IMR-90 (cell line): Measurements from ENCODE around the gene PSENEN. TPM values are rescaled to one million over a fixed set of nuclear protein-coding genes. Genes with fewer than 3 reads are reported as not detected.

Source experiments
- ATAC-seq: fragments of 200-7000 bp; cut with Tn5 transposase; 2 replicates; pipeline ENCODE4 v1.9.1; 2020; ENCODE audit warnings: low read depth, mild to moderate bottlenecking, moderate library complexity
- BruUV-seq: library from RNA; stranded (reverse); fragments of 400-500 nt; replicated peaks from 2 replicates; lab custom pipeline; 2021; lab: Mats Ljungman, UMichigan
- CTCF ChIA-PET: fragments of 300-600 bp; formaldehyde crosslinking; extraction: SDS; loops from one replicate; lab custom pipeline; 2021; ENCODE audit warnings: antibody characterized with exemption; lab: Yijun Ruan, JAX
- POLR2A ChIA-PET: fragments of 300-600 bp; sonication (Branson Sonifier 250); formaldehyde crosslinking; loops from one replicate; lab custom pipeline; 2022; ENCODE audit warnings: antibody characterized with exemption; ENCODE audit not compliant: unreplicated experiment; lab: Charles Lee
- DNase-seq: peaks from one replicate; pipeline ENCODE4 v3.0.0; 2013
- H2AFZ ChIP-seq: replicated peaks from 2 replicates; pipeline ENCODE3; 2013; ENCODE audit warnings: low read length, mild to moderate bottlenecking; ENCODE audit not compliant: poor library complexity
- H2AK5ac ChIP-seq: 2 replicates; pipeline ENCODE4 v1.6.1; 2013; ENCODE audit warnings: low read depth, low read length, inconsistent platforms
- H2AK9ac ChIP-seq: replicated peaks from 2 replicates; pipeline ENCODE3; 2013; ENCODE audit warnings: mild to moderate bottlenecking, low read depth, low read length, moderate library complexity; ENCODE audit not compliant: poor library complexity
- H2BK120ac ChIP-seq: 2 replicates; pipeline ENCODE4 v1.6.1; 2013; ENCODE audit warnings: low read depth, low read length, inconsistent platforms
- H2BK15ac ChIP-seq: 3 replicates; pipeline ENCODE4 v1.6.1; 2013; ENCODE audit warnings: low read depth, low read length, inconsistent platforms
- H2BK20ac ChIP-seq: 2 replicates; pipeline ENCODE4 v1.6.1; 2013; ENCODE audit warnings: low read depth, mild to moderate bottlenecking, inconsistent platforms, low read length, moderate library complexity
- H2BK5ac ChIP-seq: 2 replicates; pipeline ENCODE4 v1.6.1; 2013; ENCODE audit warnings: mild to moderate bottlenecking, low read depth, low read length, inconsistent platforms; ENCODE audit not compliant: poor library complexity, severe bottlenecking
- H3K14ac ChIP-seq: replicated peaks from 2 replicates; pipeline ENCODE4 v1.6.1; 2013; ENCODE audit warnings: low read depth, low read length, inconsistent platforms
- H3K18ac ChIP-seq: 2 replicates; pipeline ENCODE4 v1.6.1; 2013; ENCODE audit warnings: low read depth, low read length, control low read depth
- H3K23ac ChIP-seq: 2 replicates; pipeline ENCODE4 v1.6.1; 2013; ENCODE audit warnings: low read depth, low read length, inconsistent platforms
- H3K27ac ChIP-seq: 2 replicates; pipeline ENCODE4 v1.5.1; 2013; ENCODE audit warnings: mild to moderate bottlenecking, control low read depth, low read length; ENCODE audit not compliant: insufficient read depth
- H3K27me3 ChIP-seq: 2 replicates; pipeline ENCODE4 v1.6.1; 2013; ENCODE audit warnings: low read length; ENCODE audit not compliant: control insufficient read depth, insufficient read depth
- H3K36me3 ChIP-seq: 2 replicates; pipeline ENCODE4 v1.6.1; 2013; ENCODE audit warnings: low read length, mixed read lengths; ENCODE audit not compliant: control insufficient read depth, insufficient read depth
- H3K4ac ChIP-seq: 2 replicates; pipeline ENCODE4 v1.6.1; 2013; ENCODE audit warnings: low read depth, low read length, inconsistent platforms
- H3K4me1 ChIP-seq: 2 replicates; pipeline ENCODE4 v1.6.1; 2013; ENCODE audit warnings: low read length, mixed read lengths; ENCODE audit not compliant: control insufficient read depth, insufficient read depth
- H3K4me2 ChIP-seq: 2 replicates; pipeline ENCODE4 v1.6.1; 2013; ENCODE audit warnings: low read depth, mild to moderate bottlenecking, control low read depth, low read length, moderate library complexity
- H3K4me3 ChIP-seq: 2 replicates; pipeline ENCODE4 v1.5.1; 2013; ENCODE audit warnings: low read depth, mild to moderate bottlenecking, control low read depth, low read length, moderate library complexity; ENCODE audit not compliant: insufficient read depth
- H3K56ac ChIP-seq: 2 replicates; pipeline ENCODE4 v1.6.1; 2013; ENCODE audit warnings: low read length, inconsistent platforms; ENCODE audit not compliant: insufficient read depth; ENCODE audit errors: extremely low read depth
- H3K79me1 ChIP-seq, 2 experiments: 2 replicates each; pipeline ENCODE4 v1.6.1; 2013; ENCODE audit warnings: low read length in 2 of 2, inconsistent platforms in 1 of 2, low read depth in 1 of 2
- H3K9ac ChIP-seq: 2 replicates; pipeline ENCODE4 v1.6.1; 2013; ENCODE audit warnings: low read depth, low read length, control low read depth
- H3K9me1 ChIP-seq: 2 replicates; pipeline ENCODE4 v1.6.1; 2013; ENCODE audit warnings: low read length, inconsistent platforms; ENCODE audit not compliant: insufficient read depth
- H3K9me3 ChIP-seq: 2 replicates; pipeline ENCODE4 v1.6.1; 2013; ENCODE audit warnings: low read length; ENCODE audit not compliant: control insufficient read depth, insufficient read depth
- H4K20me1 ChIP-seq: 2 replicates; pipeline ENCODE4 v1.6.1; 2013; ENCODE audit warnings: low read length, inconsistent platforms; ENCODE audit not compliant: insufficient read depth
- H4K5ac ChIP-seq: 2 replicates; pipeline ENCODE4 v1.6.1; 2013; ENCODE audit warnings: mild to moderate bottlenecking, low read depth, low read length, control low read depth
- H4K8ac ChIP-seq, 2 experiments: 2 replicates each; pipeline ENCODE4 v1.6.1; 2013; ENCODE audit warnings: low read depth in 2 of 2, low read length in 2 of 2, control low read depth in 1 of 2, inconsistent platforms in 1 of 2
- H4K91ac ChIP-seq: 2 replicates; pipeline ENCODE4 v1.6.1; 2013; ENCODE audit warnings: low read depth, low read length, inconsistent platforms; ENCODE audit not compliant: insufficient read depth
- BHLHE40 ChIP-seq: fragments of 150-350 bp; IDR thresholded peaks from 2 replicates; pipeline ENCODE4 v1.6.1; 2016; ENCODE audit warnings: mild to moderate bottlenecking, low read depth, low read length
- CEBPB ChIP-seq: IDR thresholded peaks from 2 replicates; pipeline ENCODE4 v1.6.1; 2012; ENCODE audit warnings: low read depth, low read length, improper control_type of control experiment
- CHD1 ChIP-seq: IDR thresholded peaks from 2 replicates; pipeline ENCODE4 v1.6.1; 2012; ENCODE audit warnings: low read depth, low read length, improper control_type of control experiment
- FOS ChIP-seq: fragments of 150-350 bp; IDR thresholded peaks from 2 replicates; pipeline ENCODE4 v1.6.1; 2016; ENCODE audit warnings: low read depth, low read length
- MAFK ChIP-seq: IDR thresholded peaks from 2 replicates; pipeline ENCODE4 v1.6.1; 2012; ENCODE audit warnings: low read depth, low read length, improper control_type of control experiment
- MAZ ChIP-seq: IDR thresholded peaks from 2 replicates; pipeline ENCODE4 v1.6.1; 2012; ENCODE audit warnings: low read depth, mild to moderate bottlenecking, low read length, improper control_type of control experiment, moderate library complexity, borderline replicate concordance
- MXI1 ChIP-seq: IDR thresholded peaks from 2 replicates; pipeline ENCODE4 v1.6.1; 2012; ENCODE audit warnings: low read depth, mild to moderate bottlenecking, low read length, moderate library complexity, borderline replicate concordance
- NFE2L2 ChIP-seq: fragments of 150-350 bp; IDR thresholded peaks from 2 replicates; pipeline ENCODE4 v1.6.1; 2016; ENCODE audit warnings: low read depth, mild to moderate bottlenecking, low read length
- POLR2A ChIP-seq: IDR thresholded peaks from 2 replicates; pipeline ENCODE4 v1.6.1; 2012; ENCODE audit warnings: mild to moderate bottlenecking, low read depth, low read length
- RAD21 ChIP-seq: IDR thresholded peaks from 2 replicates; pipeline ENCODE4 v1.6.1; 2012; ENCODE audit warnings: low read length, improper control_type of control experiment
- RCOR1 ChIP-seq: IDR thresholded peaks from 2 replicates; pipeline ENCODE4 v1.6.1; 2012; ENCODE audit warnings: mild to moderate bottlenecking, low read length, improper control_type of control experiment; ENCODE audit not compliant: insufficient replicate concordance
- RFX5 ChIP-seq: IDR thresholded peaks from 2 replicates; pipeline ENCODE4 v1.8.0; 2012; ENCODE audit warnings: low read depth, mild to moderate bottlenecking, low read length, moderate library complexity
- SMC3 ChIP-seq: fragments of 150-350 bp; IDR thresholded peaks from 2 replicates; pipeline ENCODE4 v1.6.1; 2016; ENCODE audit warnings: low read depth, mild to moderate bottlenecking, antibody characterized with exemption, low read length, moderate library complexity
- WGBS, 2 experiments: methylation state at CpG; one replicate each; pipeline versions ENCODE4 v1.1.5 to v1.1.7; 2013; ENCODE audit warnings: missing lambda C conversion rate in 2 of 2; ENCODE audit not compliant: insufficient read length in 1 of 2; ENCODE audit errors: extremely low coverage in 2 of 2; 5-methylcytosine and 5-hydroxymethylcytosine counted together
- dilution Hi-C: fragments of 300-500 bp; cut with HindIII; formaldehyde crosslinking; loops from one replicate; pipeline ENCODE4 v1.14.3; 2018; ENCODE audit warnings: low sequenced_read_pairs; ENCODE audit not compliant: unreplicated experiment
- in situ Hi-C: fragments of 300-500 bp; cut with MboI; formaldehyde crosslinking; loops from 3 replicates; pipeline ENCODE4 v1.14.3; 2019; ENCODE audit warnings: low sequenced_read_pairs, inconsistent platforms, mixed read lengths
- intact Hi-C: fragments of 100-400 bp; cut with micrococcal nuclease; formaldehyde crosslinking; loops from 2 replicates; pipeline ENCODE4 v1.10.0; 2022
- polyA plus RNA-seq, 3 experiments: library from polyadenylated mRNA; depleted of rRNA; stranded (reverse); fragments of >200 nt; gene quantifications; 2 replicates each; pipeline ENCODE4 v1.2.3, GENCODE V29; 2012; ENCODE audit warnings: low replicate concordance in 1 of 3
- total RNA-seq: library from RNA; depleted of rRNA; stranded (reverse); fragments of >200 nt; gene quantifications from 2 replicates; pipeline ENCODE4 v1.2.3, GENCODE V29; 2012
- TF ChIP-seq, protein P1 (sequence below): conservative IDR thresholded peaks from 2 replicates; pipeline ENCODE4 v1.5.1; 2012; ENCODE audit warnings: mild to moderate bottlenecking, low read depth, low read length, improper control_type of control experiment
- TF ChIP-seq, protein P2 (sequence below): fragments of 150-350 bp; IDR thresholded peaks from 2 replicates; pipeline ENCODE4 v1.6.1; 2016; ENCODE audit warnings: low read depth, mild to moderate bottlenecking, low read length, moderate library complexity, borderline replicate concordance
- TF ChIP-seq, protein P3 (sequence below): fragments of 150-350 bp; IDR thresholded peaks from 2 replicates; pipeline ENCODE4 v1.6.1; 2017; ENCODE audit warnings: mild to moderate bottlenecking, antibody characterized with exemption, low read length, low read depth

Gene PSENEN
- total and polyA plus RNA-seq, 2 of the 4 experiments (the other 2 are of a cell fraction), result 9.0 to 47.0 TPM

DNA sequence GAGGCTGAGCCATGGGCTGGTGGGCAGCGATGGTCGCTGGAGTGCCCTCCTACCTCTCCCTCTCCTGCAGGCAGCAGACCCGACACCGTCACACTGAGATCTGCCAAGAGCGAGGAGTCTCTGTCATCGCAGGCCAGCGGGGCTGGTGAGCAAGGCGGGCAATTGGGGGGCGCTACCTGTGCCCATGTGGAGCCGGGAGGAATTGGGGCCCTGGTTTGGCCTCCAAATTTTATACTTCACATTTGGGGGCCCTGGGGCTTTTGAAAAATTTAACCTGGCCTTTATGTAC lies 39.8 kb downstream of the PSENEN start:
- Histone ChIP-seq H2BK5ac (no peak overlapping the region), H3K18ac (no peak overlapping the region), H4K20me1 (no peaks in the 10 kb centered on the region), H3K9ac (no peak overlapping the region), H2BK15ac (no peak overlapping the region), H3K9me3 (no peaks in the 10 kb centered on the region), H2BK120ac (no peak overlapping the region), H2BK20ac (no peak overlapping the region), H4K8ac (no peak overlapping the region), H3K27me3 (no peaks in the 10 kb centered on the region), H4K5ac (no peak overlapping the region), H3K56ac (no peak overlapping the region), H2AK9ac (no peak overlapping the region), H3K4ac (no peak overlapping the region), H3K27ac (no peak overlapping the region), H3K79me1 (no peaks in the 10 kb centered on the region), H2AFZ (no peak overlapping the region), H3K4me2 (no peak overlapping the region), H3K23ac (no peak overlapping the region), H3K14ac (no peak overlapping the region), H3K4me3 (no peak overlapping the region), H3K4me1 (no peaks in the 10 kb centered on the region), H3K36me3 (peaks cover 14% of the 10 kb centered on the region), H3K9me1 (no peaks in the 10 kb centered on the region), H2AK5ac (no peak overlapping the region), H4K91ac (no peak overlapping the region)
- TF ChIP-seq CEBPB (no peak), MAZ (no peak), FOS (no peak), SMC3 (no peak), MAFK (no peak), BHLHE40 (no peak), RFX5 (no peak), NFE2L2 (no peak), RCOR1 (no peak), MXI1 (no peak), RAD21 (no peak), POLR2A (no peak), CHD1 (no peak)
- TF ChIP-seq, protein P1, sequence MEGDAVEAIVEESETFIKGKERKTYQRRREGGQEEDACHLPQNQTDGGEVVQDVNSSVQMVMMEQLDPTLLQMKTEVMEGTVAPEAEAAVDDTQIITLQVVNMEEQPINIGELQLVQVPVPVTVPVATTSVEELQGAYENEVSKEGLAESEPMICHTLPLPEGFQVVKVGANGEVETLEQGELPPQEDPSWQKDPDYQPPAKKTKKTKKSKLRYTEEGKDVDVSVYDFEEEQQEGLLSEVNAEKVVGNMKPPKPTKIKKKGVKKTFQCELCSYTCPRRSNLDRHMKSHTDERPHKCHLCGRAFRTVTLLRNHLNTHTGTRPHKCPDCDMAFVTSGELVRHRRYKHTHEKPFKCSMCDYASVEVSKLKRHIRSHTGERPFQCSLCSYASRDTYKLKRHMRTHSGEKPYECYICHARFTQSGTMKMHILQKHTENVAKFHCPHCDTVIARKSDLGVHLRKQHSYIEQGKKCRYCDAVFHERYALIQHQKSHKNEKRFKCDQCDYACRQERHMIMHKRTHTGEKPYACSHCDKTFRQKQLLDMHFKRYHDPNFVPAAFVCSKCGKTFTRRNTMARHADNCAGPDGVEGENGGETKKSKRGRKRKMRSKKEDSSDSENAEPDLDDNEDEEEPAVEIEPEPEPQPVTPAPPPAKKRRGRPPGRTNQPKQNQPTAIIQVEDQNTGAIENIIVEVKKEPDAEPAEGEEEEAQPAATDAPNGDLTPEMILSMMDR, result no peak
- TF ChIP-seq, protein P2, sequence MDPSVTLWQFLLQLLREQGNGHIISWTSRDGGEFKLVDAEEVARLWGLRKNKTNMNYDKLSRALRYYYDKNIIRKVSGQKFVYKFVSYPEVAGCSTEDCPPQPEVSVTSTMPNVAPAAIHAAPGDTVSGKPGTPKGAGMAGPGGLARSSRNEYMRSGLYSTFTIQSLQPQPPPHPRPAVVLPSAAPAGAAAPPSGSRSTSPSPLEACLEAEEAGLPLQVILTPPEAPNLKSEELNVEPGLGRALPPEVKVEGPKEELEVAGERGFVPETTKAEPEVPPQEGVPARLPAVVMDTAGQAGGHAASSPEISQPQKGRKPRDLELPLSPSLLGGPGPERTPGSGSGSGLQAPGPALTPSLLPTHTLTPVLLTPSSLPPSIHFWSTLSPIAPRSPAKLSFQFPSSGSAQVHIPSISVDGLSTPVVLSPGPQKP, result no peak
- TF ChIP-seq, protein P3, sequence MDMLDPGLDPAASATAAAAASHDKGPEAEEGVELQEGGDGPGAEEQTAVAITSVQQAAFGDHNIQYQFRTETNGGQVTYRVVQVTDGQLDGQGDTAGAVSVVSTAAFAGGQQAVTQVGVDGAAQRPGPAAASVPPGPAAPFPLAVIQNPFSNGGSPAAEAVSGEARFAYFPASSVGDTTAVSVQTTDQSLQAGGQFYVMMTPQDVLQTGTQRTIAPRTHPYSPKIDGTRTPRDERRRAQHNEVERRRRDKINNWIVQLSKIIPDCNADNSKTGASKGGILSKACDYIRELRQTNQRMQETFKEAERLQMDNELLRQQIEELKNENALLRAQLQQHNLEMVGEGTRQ, result no peak
- ATAC-seq (no peak), DNase-seq (no peak)
- ChIA-PET CTCF (no interaction called here), POLR2A (no interaction called here)
- in situ Hi-C loops (no loop called here), dilution Hi-C loops (no loop called here), intact Hi-C loops (no loop called here)
- no TSS peak for BruUV-seq
- 100% methylated on average over 3 of the region's 10 CpGs; no CpG with 5 or more reads in 1 of the 2 experiments for WGBS, 2 experiments
